Measurements from ENCODE around the gene PAX7.
"Not testable (repeated sequence)": the region's sequence is repeated elsewhere in the genome, so short reads cannot be mapped to it uniquely, and the experiment has no call there.

Gene PAX7

GRCh38 chr1:18687273-18687672 is 56.6 kb downstream of the PAX7 start:
- no peak for TF ChIP-seq CTCF (IDR thresholded peaks at IDR 0.05; ENCODE audit: low read depth, low read length)
- DNase-seq (ENCODE audit: low read depth in 2 of 2): no peak
- H3K4me3 ChIP-seq (replicated peaks in 1 of 2; ENCODE audit: low read depth in 2 of 2, low read length in 2 of 2): no peak overlapping the region

GRCh38 chr1:18691648-18692047 is 61.0 kb downstream of the PAX7 start:
- no peak overlapping the region for H3K4me3 ChIP-seq (replicated peaks in 1 of 2; ENCODE audit: low read depth in 2 of 2, low read length in 2 of 2)
- DNase-seq (ENCODE audit: low read depth in 2 of 2): no peak
- no peak for TF ChIP-seq CTCF (IDR thresholded peaks at IDR 0.05; ENCODE audit: low read depth, low read length)

- no peak overlapping the region for H3K4me3 ChIP-seq (replicated peaks in 1 of 2; ENCODE audit: low read depth in 2 of 2, low read length in 2 of 2)
- no peak for DNase-seq (ENCODE audit: low read depth in 2 of 2)
- no peak for TF ChIP-seq CTCF (IDR thresholded peaks at IDR 0.05; ENCODE audit: low read depth, low read length)
Observed at GRCh38 chr1:18693256-18694098, 62.8 kb downstream of the PAX7 start.

GRCh38 chr1:18694289-18694688 is 63.6 kb downstream of the PAX7 start:
- DNase-seq (ENCODE audit: low read depth in 2 of 2); H3K4me3 ChIP-seq (replicated peaks in 1 of 2; ENCODE audit: low read depth in 2 of 2, low read length in 2 of 2): not testable (repeated sequence)

GRCh38 chr1:18697541-18697940 is 66.9 kb downstream of the PAX7 start:
- no peak for TF ChIP-seq CTCF (IDR thresholded peaks at IDR 0.05; ENCODE audit: low read depth, low read length)
- no peak for DNase-seq (ENCODE audit: low read depth in 2 of 2)
- H3K4me3 ChIP-seq (replicated peaks in 1 of 2; ENCODE audit: low read depth in 2 of 2, low read length in 2 of 2): no peak overlapping the region

- TF ChIP-seq CTCF (IDR thresholded peaks at IDR 0.05; ENCODE audit: low read depth, low read length): no peak
- no peak overlapping the region for H3K4me3 ChIP-seq (replicated peaks in 1 of 2; ENCODE audit: low read depth in 2 of 2, low read length in 2 of 2)
- DNase-seq (ENCODE audit: low read depth in 2 of 2): no peak
Observed at GRCh38 chr1:18700530-18700929, 69.9 kb downstream of the PAX7 start.

GRCh38 chr1:18701183-18701582 is 70.5 kb downstream of the PAX7 start:
- no peak for TF ChIP-seq CTCF (IDR thresholded peaks at IDR 0.05; ENCODE audit: low read depth, low read length)
- H3K4me3 ChIP-seq (replicated peaks in 1 of 2; ENCODE audit: low read depth in 2 of 2, low read length in 2 of 2): no peak overlapping the region
- DNase-seq (ENCODE audit: low read depth in 2 of 2): no peak

All from cardiac fibroblast (primary cell).